H9 (cell line): ENCODE measurements around the gene CARD19. TPM values are rescaled to one million over a fixed set of nuclear protein-coding genes. Genes with fewer than 3 reads are reported as not detected.

Experiments
- DNase-seq: peaks from one replicate; pipeline ENCODE4 v3.0.0-alpha.2; 2017
- H2AFZ ChIP-seq: one replicate; pipeline ENCODE4 v1.6.1; 2013; ENCODE audit warnings: mild to moderate bottlenecking, low read length, control low read depth, moderate library complexity
- H2AK5ac ChIP-seq: 2 replicates; pipeline ENCODE4 v1.6.1; 2013; ENCODE audit warnings: low read length, control low read depth, mixed read lengths; ENCODE audit not compliant: insufficient read length
- H2BK120ac ChIP-seq: one replicate; pipeline ENCODE4 v1.6.1; 2013; ENCODE audit warnings: low read depth, mild to moderate bottlenecking, low read length, control low read depth, inconsistent platforms; ENCODE audit not compliant: poor library complexity, severe bottlenecking
- H2BK12ac ChIP-seq: 2 replicates; pipeline ENCODE4 v1.6.1; 2013; ENCODE audit warnings: low read length, control low read depth, mixed read lengths, low read depth; ENCODE audit not compliant: insufficient read length
- H2BK15ac ChIP-seq: 2 replicates; pipeline ENCODE4 v1.6.1; 2013; ENCODE audit warnings: low read depth, low read length, control low read depth
- H2BK20ac ChIP-seq: one replicate; pipeline ENCODE4 v1.6.1; 2013; ENCODE audit warnings: low read depth, mild to moderate bottlenecking, low read length, control low read depth, inconsistent platforms; ENCODE audit not compliant: poor library complexity, severe bottlenecking
- H2BK5ac ChIP-seq: 2 replicates; pipeline ENCODE4 v1.6.1; 2013; ENCODE audit warnings: low read length, control low read depth, mixed read lengths; ENCODE audit not compliant: insufficient read length
- H3K14ac ChIP-seq: 2 replicates; pipeline ENCODE4 v1.6.1; 2013; ENCODE audit warnings: low read length, control low read depth; ENCODE audit not compliant: insufficient read depth
- H3K18ac ChIP-seq: 2 replicates; pipeline ENCODE4 v1.6.1; 2013; ENCODE audit warnings: low read depth, mild to moderate bottlenecking, mixed read lengths, low read length, control low read depth; ENCODE audit not compliant: insufficient read length
- H3K23ac ChIP-seq: 2 replicates; pipeline ENCODE4 v1.6.1; 2013; ENCODE audit warnings: low read length, control low read depth, mixed read lengths, low read depth; ENCODE audit not compliant: insufficient read length
- H3K23me2 ChIP-seq: 2 replicates; pipeline ENCODE4 v1.6.1; 2013; ENCODE audit warnings: low read depth, mild to moderate bottlenecking, mixed read lengths, low read length, control low read depth; ENCODE audit not compliant: insufficient read length, poor library complexity, severe bottlenecking
- H3K27ac ChIP-seq: 2 replicates; pipeline ENCODE4 v1.5.1; 2013; ENCODE audit warnings: low read length, control low read depth, mixed read lengths, low read depth; ENCODE audit not compliant: insufficient read length
- H3K27me3 ChIP-seq: 2 replicates; pipeline ENCODE4 v1.6.1; 2013; ENCODE audit warnings: low read length, control low read depth, inconsistent platforms; ENCODE audit not compliant: insufficient read depth
- H3K4ac ChIP-seq: 2 replicates; pipeline ENCODE4 v1.6.1; 2013; ENCODE audit warnings: low read depth, mild to moderate bottlenecking, control low read depth, inconsistent platforms, low read length, moderate library complexity
- H3K4me1 ChIP-seq: 2 replicates; pipeline ENCODE4 v1.6.1; 2013; ENCODE audit warnings: low read length, control low read depth, inconsistent platforms; ENCODE audit not compliant: insufficient read depth
- H3K4me2 ChIP-seq: 2 replicates; pipeline ENCODE4 v1.6.1; 2013; ENCODE audit warnings: low read length, control low read depth, mixed read lengths; ENCODE audit not compliant: insufficient read length, insufficient read depth
- H3K56ac ChIP-seq: 2 replicates; pipeline ENCODE4 v1.6.1; 2013; ENCODE audit warnings: low read depth, mild to moderate bottlenecking, mixed read lengths, low read length, control low read depth; ENCODE audit not compliant: insufficient read length
- H3K79me1 ChIP-seq: 2 replicates; pipeline ENCODE4 v1.6.1; 2013; ENCODE audit warnings: low read depth, mild to moderate bottlenecking, moderate library complexity, low read length, control low read depth, inconsistent platforms; ENCODE audit not compliant: insufficient read depth, poor library complexity, severe bottlenecking
- H3K79me2 ChIP-seq: 2 replicates; pipeline ENCODE4 v1.6.1; 2013; ENCODE audit warnings: low read length, control low read depth, inconsistent platforms; ENCODE audit not compliant: insufficient read depth
- H3K9ac ChIP-seq: 2 replicates; pipeline ENCODE4 v1.6.1; 2013; ENCODE audit warnings: low read length, control low read depth, mixed read lengths; ENCODE audit not compliant: insufficient read length; ENCODE audit errors: extremely low read depth
- H3K9me3 ChIP-seq: one replicate; pipeline ENCODE4 v1.6.1; 2013; ENCODE audit warnings: low read depth, low read length, inconsistent platforms; ENCODE audit not compliant: control insufficient read depth
- H3T11ph ChIP-seq: one replicate; pipeline ENCODE4 v1.6.1; 2013; ENCODE audit warnings: mild to moderate bottlenecking, low read length, control low read depth, inconsistent platforms
- H4K20me1 ChIP-seq: one replicate; pipeline ENCODE4 v1.6.1; 2013; ENCODE audit not compliant: control insufficient read depth, insufficient read length, insufficient read depth
- H4K5ac ChIP-seq: 2 replicates; pipeline ENCODE4 v1.6.1; 2013; ENCODE audit warnings: low read depth, mild to moderate bottlenecking, mixed read lengths, low read length, control low read depth; ENCODE audit not compliant: insufficient read length
- H4K8ac ChIP-seq: replicated peaks from 2 replicates; pipeline ENCODE4 v1.6.1; 2013; ENCODE audit warnings: low read length, control low read depth, mixed read lengths, low read depth; ENCODE audit not compliant: insufficient read length
- H4K91ac ChIP-seq: 2 replicates; pipeline ENCODE4 v1.6.1; 2013; ENCODE audit warnings: low read depth, mild to moderate bottlenecking, moderate library complexity, mixed read lengths, low read length, control low read depth; ENCODE audit not compliant: insufficient read length
- H3K27ac Mint-ChIP-seq, 3 experiments: 2 replicates in 2 of 3; 3 replicates in 1 of 3; pipeline ENCODE4 v1.8.0; 2020 to 2021; ENCODE audit warnings: mixed read lengths in 3 of 3, mild to moderate bottlenecking in 1 of 3, moderate library complexity in 1 of 3
- H3K27me3 Mint-ChIP-seq: 2 replicates; pipeline ENCODE4 v1.8.0; 2021; ENCODE audit warnings: low read depth, mild to moderate bottlenecking, moderate library complexity, mixed read lengths
- H3K36me3 Mint-ChIP-seq, 3 experiments: 2 replicates in 2 of 3; 3 replicates in 1 of 3; pipeline ENCODE4 v1.8.0; 2020 to 2021; ENCODE audit warnings: low read depth in 3 of 3, mixed read lengths in 3 of 3; ENCODE audit not compliant: insufficient read depth in 1 of 3
- H3K4me1 Mint-ChIP-seq, 2 experiments: 2 replicates each; pipeline ENCODE4 v1.8.0; 2020; ENCODE audit warnings: mixed read lengths in 2 of 2
- H3K4me3 Mint-ChIP-seq, 2 experiments: 2 replicates in 1 of 2; 3 replicates in 1 of 2; pipeline ENCODE4 v1.8.0; 2020 to 2021; ENCODE audit warnings: mild to moderate bottlenecking in 2 of 2, mixed read lengths in 2 of 2, moderate library complexity in 1 of 2
- H3K9me3 Mint-ChIP-seq, 2 experiments: 2 replicates in 1 of 2; 3 replicates in 1 of 2; pipeline ENCODE4 v1.8.0; 2020; ENCODE audit warnings: mild to moderate bottlenecking in 2 of 2, mixed read lengths in 2 of 2, moderate library complexity in 1 of 2
- WGBS: extraction: QIAGEN DNeasy Blood & Tissue Kit; methylation state at CpG from one replicate; pipeline ENCODE4 v1.1.7; 2013; ENCODE audit warnings: missing lambda C conversion rate, low lambda C conversion rate, mixed read lengths; ENCODE audit not compliant: insufficient read length; ENCODE audit errors: extremely low coverage; 5-methylcytosine and 5-hydroxymethylcytosine counted together
- total RNA-seq: library from RNA; stranded (reverse); gene quantifications from 2 replicates; pipeline ENCODE4 v1.2.1, GENCODE V29; 2021
- TF ChIP-seq, protein P1 (sequence below): fragments of 200-600 bp; sonication (generic); conservative IDR thresholded peaks from 3 replicates; pipeline ENCODE4 v1.8.0; 2021; ENCODE audit warnings: antibody characterized with exemption, mild to moderate bottlenecking

The CARD19 gene
- total RNA-seq, 1 experiment from 2014 or later: 21.4 TPM

DNA sequence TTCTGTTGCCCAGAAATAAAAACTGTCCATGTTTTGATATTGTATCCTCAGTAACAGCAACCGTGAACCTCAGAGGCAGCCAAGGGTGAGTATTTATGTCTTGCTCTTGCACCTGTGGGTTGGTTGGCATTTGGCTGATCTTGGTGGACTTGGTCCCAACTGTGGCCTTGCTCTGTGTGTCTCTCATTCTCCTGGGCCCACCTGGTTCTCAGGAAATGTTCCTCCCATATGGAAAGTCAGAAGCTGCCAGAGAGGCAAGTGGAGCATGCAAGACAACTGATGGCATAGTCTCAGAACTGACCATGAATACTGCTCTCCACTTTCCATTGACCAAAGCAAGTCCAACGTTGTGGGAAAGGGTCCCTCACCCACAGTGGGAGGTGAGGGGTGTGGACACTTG, 51.6 kb downstream of the CARD19 start:
- no peak overlapping the region for H3T11ph ChIP-seq
- WGBS: no CpG with 5 or more reads among the region's 2 CpGs
- no peak overlapping the region for H2BK120ac ChIP-seq

More for the DNA sequence above, 51.6 kb downstream of the CARD19 start:
- Histone ChIP-seq H3K79me1 (no peaks in the 10 kb centered on the region), H3K4me2 (no peak overlapping the region), H4K8ac (no peak overlapping the region), H3K14ac (no peak overlapping the region), H3K9me3 (no peaks in the 10 kb centered on the region), H3K56ac (no peak overlapping the region), H4K5ac (no peak overlapping the region), H3K23ac (no peak overlapping the region), H4K20me1 (no peaks in the 10 kb centered on the region), H2BK12ac (no peak overlapping the region), H2BK15ac (no peak overlapping the region), H3K9ac (no peak overlapping the region), H3K18ac (no peak overlapping the region), H3K4me1 (no peaks in the 10 kb centered on the region), H2AFZ (no peak overlapping the region), H3K27ac (no peak overlapping the region), H3K27me3 (no peaks in the 10 kb centered on the region), H3K79me2 (no peaks in the 10 kb centered on the region), H2BK20ac (no peak overlapping the region), H2AK5ac (no peak overlapping the region), H2BK5ac (no peak overlapping the region), H3K23me2 (no peaks in the 10 kb centered on the region), H3K4ac (no peak overlapping the region), H4K91ac (no peak overlapping the region)
- peaks cover 0 to 3% of the 10 kb centered on the region in 2 experiments; a peak in 1 of 5 replicates for H3K9me3 Mint-ChIP-seq
- H3K4me3 Mint-ChIP-seq: no peak overlapping the region
- H3K27me3 Mint-ChIP-seq: peaks cover 2% of the 10 kb centered on the region; the same call in 1 of the 2 replicates
- DNase-seq: no peak
- no peak overlapping the region for H3K27ac Mint-ChIP-seq
- H3K36me3 Mint-ChIP-seq: no peaks in the 10 kb centered on the region; a peak in 1 of 7 replicates
- TF ChIP-seq, protein P1, sequence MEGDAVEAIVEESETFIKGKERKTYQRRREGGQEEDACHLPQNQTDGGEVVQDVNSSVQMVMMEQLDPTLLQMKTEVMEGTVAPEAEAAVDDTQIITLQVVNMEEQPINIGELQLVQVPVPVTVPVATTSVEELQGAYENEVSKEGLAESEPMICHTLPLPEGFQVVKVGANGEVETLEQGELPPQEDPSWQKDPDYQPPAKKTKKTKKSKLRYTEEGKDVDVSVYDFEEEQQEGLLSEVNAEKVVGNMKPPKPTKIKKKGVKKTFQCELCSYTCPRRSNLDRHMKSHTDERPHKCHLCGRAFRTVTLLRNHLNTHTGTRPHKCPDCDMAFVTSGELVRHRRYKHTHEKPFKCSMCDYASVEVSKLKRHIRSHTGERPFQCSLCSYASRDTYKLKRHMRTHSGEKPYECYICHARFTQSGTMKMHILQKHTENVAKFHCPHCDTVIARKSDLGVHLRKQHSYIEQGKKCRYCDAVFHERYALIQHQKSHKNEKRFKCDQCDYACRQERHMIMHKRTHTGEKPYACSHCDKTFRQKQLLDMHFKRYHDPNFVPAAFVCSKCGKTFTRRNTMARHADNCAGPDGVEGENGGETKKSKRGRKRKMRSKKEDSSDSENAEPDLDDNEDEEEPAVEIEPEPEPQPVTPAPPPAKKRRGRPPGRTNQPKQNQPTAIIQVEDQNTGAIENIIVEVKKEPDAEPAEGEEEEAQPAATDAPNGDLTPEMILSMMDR: no peak
- H3K4me1 Mint-ChIP-seq: peaks cover 6% of the 10 kb centered on the region in 2 experiments
